Sigmoid colon (tissue), 7 donors: Measurements from ENCODE around the gene ANKRD45. TPM values are rescaled to one million over a fixed set of nuclear protein-coding genes. Genes with fewer than 3 reads are reported as not detected.
"Not testable (repeated sequence)": the region's sequence is repeated elsewhere in the genome, so short reads cannot be mapped to it uniquely, and the experiment has no call there.

Source experiments
- DNase-seq: peaks from one replicate; pipeline ENCODE4 v3.0.0-alpha.2; 2019
- H3K27ac ChIP-seq, 4 donors: fragments of 200-600 bp; sonication (generic); one replicate each; pipeline ENCODE4 v1.5.1; 2016 to 2019; ENCODE audit warnings: mild to moderate bottlenecking in 1 of 4
- H3K27me3 ChIP-seq, 3 donors: fragments of 200-600 bp; sonication (generic); one replicate each; pipeline ENCODE4 v1.5.1; 2019; ENCODE audit warnings: mild to moderate bottlenecking in 1 of 3
- H3K36me3 ChIP-seq, 4 donors: fragments of 200-600 bp; sonication (generic); one replicate each; pipeline ENCODE4 v1.5.1; 2016 to 2019
- H3K4me1 ChIP-seq, 4 donors: fragments of 200-600 bp; sonication (generic); one replicate each; pipeline ENCODE4 v1.5.1; 2017 to 2019
- H3K4me3 ChIP-seq, 4 donors: fragments of 200-600 bp; sonication (generic); one replicate each; pipeline ENCODE4 v1.5.1; 2017 to 2019; ENCODE audit warnings: mild to moderate bottlenecking in 2 of 4, moderate library complexity in 1 of 4
- H3K9me3 ChIP-seq, 4 donors: fragments of 200-600 bp in 3 of 4; sonication (generic) in 3 of 4; one replicate each; pipeline versions ENCODE4 v1.5.1 to v1.6.1; 2013 to 2019
- EP300 ChIP-seq, 4 donors: sonication (generic); formaldehyde crosslinking; IDR thresholded peaks; one replicate each; pipeline ENCODE4 v1.6.1; 2017; ENCODE audit warnings: antibody characterized with exemption in 4 of 4
- POLR2A ChIP-seq, 2 donors: fragments of 450-650 bp; IDR thresholded peaks; one replicate each; pipeline ENCODE4 v1.6.1; 2016; ENCODE audit warnings: antibody characterized with exemption in 2 of 2, mild to moderate bottlenecking in 2 of 2, moderate library complexity in 2 of 2
- POLR2AphosphoS5 ChIP-seq, 4 donors: sonication (generic); formaldehyde crosslinking; IDR thresholded peaks; one replicate each; pipeline ENCODE4 v1.6.1; 2017; ENCODE audit warnings: antibody characterized with exemption in 4 of 4
- WGBS, 2 donors: extraction: QIAGEN DNeasy Blood & Tissue Kit; methylation state at CpG; one replicate each; pipeline ENCODE4 v1.1.7; 2013; 5-methylcytosine and 5-hydroxymethylcytosine counted together
- intact Hi-C: fragments of 100-400 bp; cut with DNase I; formaldehyde crosslinking; loops from one replicate; pipeline ENCODE4 v1.15.1; 2023
- polyA plus RNA-seq, 3 donors: library from polyadenylated mRNA; stranded (reverse); fragments of 200-250 nt; gene quantifications; one replicate each; pipeline ENCODE4 v1.2.3, GENCODE V29; 2013
- total RNA-seq, 4 donors: library from RNA; depleted of rRNA; stranded (reverse); fragments of >200 nt; gene quantifications; one replicate each; pipeline ENCODE4 v1.1.0, GENCODE V29; 2016
- TF ChIP-seq, protein P1 (sequence below), 4 experiments: fragments of 450-650 bp in 3 of 4; fragments of 200-600 bp in 1 of 4; IDR thresholded peaks; one replicate each; pipeline ENCODE4 v1.5.1; 2016 to 2019; ENCODE audit warnings: antibody characterized with exemption in 4 of 4, mild to moderate bottlenecking in 3 of 4, moderate library complexity in 2 of 4
- donor health status: healthy with polysubstance abuse.
- donor health status: Bipolar disorder and iron deficiency.
- donor health status: healthy.

The ANKRD45 gene
- total and polyA plus RNA-seq, 7 donors, result 0.27 to 0.92 (median 0.41) TPM; not detected in 2

DNA sequence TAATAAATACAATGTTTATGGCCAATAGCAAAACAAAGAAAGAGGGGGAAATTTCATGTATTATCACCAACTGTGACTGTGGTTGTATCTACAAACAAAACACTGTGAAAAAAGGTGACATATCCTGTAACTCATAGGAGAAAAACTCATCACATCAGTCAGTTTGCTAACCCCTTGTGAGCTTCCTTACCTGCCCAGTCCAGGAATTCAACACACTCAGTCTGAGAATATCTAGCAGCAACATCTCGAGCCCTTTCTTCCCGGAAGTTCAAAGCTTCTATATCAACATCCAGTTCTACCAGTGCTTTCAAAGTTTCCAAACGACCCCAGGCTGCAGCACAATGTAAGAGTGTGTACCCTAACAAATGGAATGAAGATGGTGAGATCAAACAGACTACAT is 23.0 kb downstream of the ANKRD45 start:
- H3K9me3 ChIP-seq, result no peaks in the 10 kb centered on the region
- H3K4me1 ChIP-seq, result no peaks in the 10 kb centered on the region
- WGBS, 2 donors, result 49 to 68% methylated on average over 3 of the region's 3 CpGs
- no peaks in the 10 kb centered on the region for H3K27me3 ChIP-seq
- no peak overlapping the region for H3K4me3 ChIP-seq
- TF ChIP-seq POLR2AphosphoS5 (IDR thresholded peaks at IDR 0.05), result no peak
- TF ChIP-seq, protein P1, sequence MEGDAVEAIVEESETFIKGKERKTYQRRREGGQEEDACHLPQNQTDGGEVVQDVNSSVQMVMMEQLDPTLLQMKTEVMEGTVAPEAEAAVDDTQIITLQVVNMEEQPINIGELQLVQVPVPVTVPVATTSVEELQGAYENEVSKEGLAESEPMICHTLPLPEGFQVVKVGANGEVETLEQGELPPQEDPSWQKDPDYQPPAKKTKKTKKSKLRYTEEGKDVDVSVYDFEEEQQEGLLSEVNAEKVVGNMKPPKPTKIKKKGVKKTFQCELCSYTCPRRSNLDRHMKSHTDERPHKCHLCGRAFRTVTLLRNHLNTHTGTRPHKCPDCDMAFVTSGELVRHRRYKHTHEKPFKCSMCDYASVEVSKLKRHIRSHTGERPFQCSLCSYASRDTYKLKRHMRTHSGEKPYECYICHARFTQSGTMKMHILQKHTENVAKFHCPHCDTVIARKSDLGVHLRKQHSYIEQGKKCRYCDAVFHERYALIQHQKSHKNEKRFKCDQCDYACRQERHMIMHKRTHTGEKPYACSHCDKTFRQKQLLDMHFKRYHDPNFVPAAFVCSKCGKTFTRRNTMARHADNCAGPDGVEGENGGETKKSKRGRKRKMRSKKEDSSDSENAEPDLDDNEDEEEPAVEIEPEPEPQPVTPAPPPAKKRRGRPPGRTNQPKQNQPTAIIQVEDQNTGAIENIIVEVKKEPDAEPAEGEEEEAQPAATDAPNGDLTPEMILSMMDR (IDR thresholded peaks at IDR 0.05), result no peak
- TF ChIP-seq POLR2A (IDR thresholded peaks at IDR 0.05), result no peak
- TF ChIP-seq EP300 (IDR thresholded peaks at IDR 0.05), result no peak
- intact Hi-C loops, result no loop called here
- no peak for DNase-seq
- H3K36me3 ChIP-seq, result no peaks in the 10 kb centered on the region
- no peak overlapping the region for H3K27ac ChIP-seq

DNA sequence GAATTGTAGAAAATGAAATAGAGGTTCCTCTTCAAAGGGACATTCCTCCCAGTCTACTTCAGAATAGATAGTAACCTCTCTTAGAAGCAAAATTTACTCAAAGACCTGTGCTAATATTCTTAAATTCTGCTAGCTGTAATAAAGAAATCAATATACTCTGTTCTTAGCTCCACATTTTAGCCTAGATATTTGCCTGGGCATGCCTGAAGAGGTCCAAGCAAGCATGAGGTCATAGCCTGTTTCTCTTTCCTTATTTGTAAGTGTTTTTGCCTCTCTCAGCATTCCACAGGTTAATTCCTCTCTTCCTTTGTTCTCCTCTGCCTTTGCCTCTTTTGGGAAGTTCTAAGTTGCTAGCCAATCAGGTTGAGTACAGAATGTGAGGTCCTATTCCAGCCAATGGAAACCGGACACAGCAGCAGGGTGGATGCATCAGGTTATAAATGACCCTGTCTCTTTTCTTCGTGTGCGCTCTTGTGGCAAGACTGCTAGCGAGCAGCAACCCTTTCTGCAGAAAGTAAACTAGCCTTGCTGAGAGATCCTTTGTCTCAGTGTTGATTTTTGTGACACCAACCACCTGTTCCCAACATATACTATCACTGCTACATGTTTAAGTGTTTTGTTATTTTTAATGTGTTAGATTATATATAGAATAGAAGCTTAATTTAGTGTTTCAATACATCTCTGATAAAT is 27.1 kb downstream of the ANKRD45 start:
- H3K27me3 ChIP-seq, H3K9me3 ChIP-seq, H3K4me3 ChIP-seq, intact Hi-C loops, DNase-seq, H3K4me1 ChIP-seq, H3K36me3 ChIP-seq, H3K27ac ChIP-seq: not testable (repeated sequence)
- WGBS, 2 donors, result 90 to 93% methylated on average over 4 of the region's 4 CpGs

DNA sequence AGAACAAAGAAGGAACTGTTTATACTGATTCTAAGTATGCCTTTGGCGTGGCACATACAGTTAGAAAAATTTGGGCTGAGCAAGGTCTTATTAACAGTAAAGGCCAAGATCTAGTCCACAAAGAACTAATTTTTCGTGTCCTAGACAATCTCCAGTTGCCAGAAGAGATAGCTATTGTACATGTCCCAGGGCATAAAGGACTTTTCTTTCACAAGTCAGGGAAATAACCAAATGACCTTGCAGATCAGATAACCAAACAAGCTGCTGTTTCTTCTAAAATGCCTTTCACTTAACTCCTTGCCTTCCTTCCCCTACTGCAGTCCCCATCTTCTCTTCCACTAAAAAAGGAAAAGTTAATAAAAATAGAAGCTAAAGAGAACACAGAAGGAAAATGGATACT is 30.5 kb downstream of the ANKRD45 start:
- Histone ChIP-seq H3K9me3 (no peaks in the 10 kb centered on the region), H3K4me3 (no peak overlapping the region), H3K27ac (no peak overlapping the region), H3K4me1 (no peaks in the 10 kb centered on the region), H3K27me3 (no peaks in the 10 kb centered on the region), H3K36me3 (no peaks in the 10 kb centered on the region)
- TF ChIP-seq POLR2AphosphoS5 (IDR thresholded peaks at IDR 0.05) (no peak), EP300 (IDR thresholded peaks at IDR 0.05) (no peak), POLR2A (IDR thresholded peaks at IDR 0.05) (no peak)
- TF ChIP-seq, protein P1 (IDR thresholded peaks at IDR 0.05), result no peak
- intact Hi-C loops, result no loop called here
- no peak for DNase-seq
- 39 to 46% methylated on average over 2 of the region's 2 CpGs for WGBS, 2 donors

DNA sequence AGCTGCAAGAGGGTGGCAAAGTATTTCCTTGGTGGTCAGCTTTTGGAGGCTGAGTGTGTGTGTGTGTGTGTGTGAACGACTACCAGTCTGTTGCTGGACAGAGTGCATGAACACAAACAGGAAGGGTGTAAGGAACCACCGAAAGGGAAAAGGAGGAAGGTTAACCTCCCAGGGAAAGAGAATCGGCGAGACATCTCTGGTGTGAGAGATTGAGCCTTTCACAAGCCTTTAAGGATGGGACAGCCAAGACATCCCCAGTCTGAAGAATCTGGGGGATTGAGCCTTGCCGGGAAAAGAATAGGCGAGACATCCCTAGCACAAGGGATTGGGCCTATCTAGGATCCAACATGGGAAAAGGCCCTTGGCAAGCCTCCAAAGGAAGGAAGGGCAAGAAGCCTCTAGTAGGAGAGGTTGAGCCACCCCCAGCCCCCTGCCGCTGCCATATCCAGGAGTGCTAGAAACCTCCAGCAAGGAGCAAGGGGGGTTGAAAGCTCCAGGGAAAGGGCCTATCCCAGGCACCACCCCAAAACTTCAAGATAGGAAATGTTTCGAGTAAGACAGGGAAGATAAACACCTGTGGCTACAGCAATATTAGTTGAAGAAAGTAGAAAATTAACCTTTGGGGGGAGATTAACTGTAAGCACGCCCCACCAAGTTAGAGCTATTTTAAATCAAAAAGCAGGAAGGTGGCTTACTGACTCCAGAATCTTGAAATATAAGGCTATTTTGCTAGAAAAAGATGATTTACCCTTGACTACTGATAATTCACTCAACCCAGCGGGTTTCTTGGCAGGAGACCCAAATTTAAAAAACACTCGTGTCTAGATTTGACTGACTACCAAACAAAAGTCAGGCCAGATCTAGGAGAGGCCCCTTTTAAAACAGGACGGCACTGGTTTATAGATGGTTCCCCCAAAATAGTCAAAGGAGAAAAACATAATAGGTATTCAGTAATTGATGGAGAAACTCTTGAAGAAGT is 31.3 kb downstream of the ANKRD45 start:
- WGBS, 2 donors, result 82 to 86% methylated on average over 12 of the region's 12 CpGs
- H3K27ac ChIP-seq, result no peak overlapping the region
- no peaks in the 10 kb centered on the region for H3K36me3 ChIP-seq
- no peaks in the 10 kb centered on the region for H3K9me3 ChIP-seq
- intact Hi-C loops, result no loop called here
- H3K27me3 ChIP-seq, result no peaks in the 10 kb centered on the region
- no peak for DNase-seq
- no peak for TF ChIP-seq POLR2AphosphoS5 (IDR thresholded peaks at IDR 0.05)
- H3K4me1 ChIP-seq, result no peaks in the 10 kb centered on the region
- H3K4me3 ChIP-seq, result no peak overlapping the region

DNA sequence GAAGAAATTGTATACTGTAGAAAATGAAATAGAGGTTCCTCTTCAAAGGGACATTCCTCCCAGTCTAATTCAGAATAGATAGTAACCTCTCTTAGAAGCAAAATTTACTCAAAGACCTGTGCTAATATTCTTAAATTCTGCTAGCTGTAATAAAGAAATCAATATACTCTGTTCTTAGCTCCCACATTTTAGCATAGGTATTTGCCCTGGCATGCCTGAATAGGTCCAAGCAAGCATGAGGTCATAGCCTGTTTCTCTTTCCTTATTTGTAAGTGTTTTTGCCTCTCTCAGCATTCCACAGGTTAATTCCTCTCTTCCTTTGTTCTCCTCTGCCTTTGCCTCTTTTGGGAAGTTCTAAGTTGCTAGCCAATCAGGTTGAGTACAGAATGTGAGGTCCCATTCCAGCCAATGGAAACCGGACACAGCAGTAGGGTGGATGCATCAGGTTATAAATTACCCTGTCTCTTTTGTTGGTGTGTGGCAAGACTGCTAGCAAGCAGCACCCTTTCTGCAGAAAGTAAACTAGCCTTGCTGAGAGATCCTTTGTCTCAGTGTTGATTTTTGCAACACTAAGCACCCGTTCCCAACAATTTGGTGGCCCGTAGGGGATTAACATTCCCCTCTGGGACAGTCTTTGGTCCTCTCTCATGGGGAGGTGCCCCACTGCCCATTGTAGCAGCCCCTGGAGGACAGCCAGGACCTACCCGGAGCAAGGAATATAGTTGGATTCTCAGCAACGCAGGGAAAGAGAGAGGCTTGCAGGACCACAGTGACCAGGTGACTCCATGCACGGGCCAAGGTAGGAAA is 32.2 kb downstream of the ANKRD45 start:
- WGBS, 2 donors, result 89 to 94% methylated on average over 6 of the region's 6 CpGs
- H3K27ac ChIP-seq, H3K4me1 ChIP-seq, H3K27me3 ChIP-seq, DNase-seq, H3K4me3 ChIP-seq, H3K9me3 ChIP-seq, H3K36me3 ChIP-seq, intact Hi-C loops: not testable (repeated sequence)

DNA sequence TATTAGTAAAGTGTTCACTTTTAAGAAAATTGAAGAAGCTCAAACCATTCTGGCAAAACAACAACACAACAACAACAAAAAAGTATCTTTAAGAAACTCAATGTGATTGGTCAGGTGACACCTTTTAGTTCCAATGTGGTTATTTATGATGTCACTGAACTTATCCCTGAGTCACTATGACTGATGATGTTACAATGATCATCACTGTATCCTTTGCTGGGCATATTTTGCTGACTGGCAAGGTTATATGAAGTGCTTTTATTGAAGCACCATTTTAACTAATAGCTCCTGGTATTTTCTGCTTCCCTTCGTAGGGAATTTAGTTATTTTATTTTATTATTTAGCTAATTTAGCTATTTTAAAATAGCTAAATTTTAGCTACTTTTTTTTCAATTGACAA is 34.5 kb downstream of the ANKRD45 start, which contains the start of gene TEX50:
TSS of gene TEX50 (plus strand) at position 223 of the 400 bp plus-strand sequence. CDS start 184 bp downstream, outside the sequence.
- H3K9me3 ChIP-seq, result no peaks in the 10 kb centered on the region
- WGBS, 2 donors, result 87 to 91% methylated on average over 1 of the region's 1 CpG
- no peaks in the 10 kb centered on the region for H3K4me1 ChIP-seq
- H3K27ac ChIP-seq, result no peak within 1 kb of the TSS
- no peaks in the 10 kb centered on the region for H3K36me3 ChIP-seq
- intact Hi-C loops, result no loop called here
- H3K4me3 ChIP-seq, result no peak within 1 kb of the TSS
- no peak for DNase-seq
- TF ChIP-seq POLR2A (IDR thresholded peaks at IDR 0.05), result no peak
- no peak for TF ChIP-seq POLR2AphosphoS5 (IDR thresholded peaks at IDR 0.05)
- no peak for TF ChIP-seq EP300 (IDR thresholded peaks at IDR 0.05)
- TF ChIP-seq, protein P1 (IDR thresholded peaks at IDR 0.05), result no peak
- no peaks in the 10 kb centered on the region for H3K27me3 ChIP-seq
